PC-9 (cell line): ENCODE measurements around the gene OR2A5.

Experiments used
- CTCF ChIP-seq: fragments of 200-600 bp; sonication (generic); conservative IDR thresholded peaks from 2 replicates; pipeline ENCODE4 v1.6.1; 2017; ENCODE audit warnings: mixed run types, antibody characterized with exemption, mild to moderate bottlenecking, moderate library complexity
- EZH2 ChIP-seq: fragments of 200-600 bp; sonication (generic); IDR thresholded peaks from 2 replicates; pipeline ENCODE4 v1.8.0; 2017; ENCODE audit warnings: antibody characterized with exemption, low read depth

- TF ChIP-seq CTCF (no peak), EZH2 (no peak)
These were observed 51.9 kb downstream of the OR2A5 start for GRCh38 chr7:144100607-144101006.
